PFSK-1 (cell line): ENCODE measurements around the gene RNF207. TPM values are rescaled to one million over a fixed set of nuclear protein-coding genes. Genes with fewer than 3 reads are reported as not detected.

Experiments used
- FOXP2 ChIP-seq: optimal IDR thresholded peaks from 2 replicates; pipeline ENCODE3; 2011; ENCODE audit warnings: borderline replicate concordance, control low read depth, inconsistent platforms; ENCODE audit not compliant: insufficient read depth; ENCODE audit errors: extremely low read length, extremely low read depth
- POLR2AphosphoS5 ChIP-seq: IDR thresholded peaks from 2 replicates; pipeline ENCODE4 v1.6.1; 2012; ENCODE audit warnings: low read depth, mild to moderate bottlenecking, control low read depth, low read length, moderate library complexity
- SIN3A ChIP-seq: IDR thresholded peaks from 2 replicates; pipeline ENCODE4 v1.6.1; 2012; ENCODE audit warnings: mild to moderate bottlenecking, low read length, moderate library complexity, borderline replicate concordance; ENCODE audit not compliant: insufficient read depth
- TAF1 ChIP-seq: IDR thresholded peaks from 2 replicates; pipeline ENCODE4 v1.6.1; 2012; ENCODE audit warnings: low read length, control low read depth, borderline replicate concordance; ENCODE audit not compliant: insufficient read depth
- polyA plus RNA-seq: library from polyadenylated mRNA; unstranded; fragments of >200 nt; gene quantifications from one replicate; pipeline ENCODE4 v1.2.1, GENCODE V29; 2012; ENCODE audit warnings: low read depth, missing spikeins; ENCODE audit not compliant: insufficient read length
- TF ChIP-seq, protein P1 (sequence below), 2 experiments: IDR thresholded peaks; 2 replicates each; pipeline versions ENCODE4 v1.6.1 to v1.8.0; 2011 to 2012; ENCODE audit warnings: low read depth in 2 of 2, low read length in 2 of 2, control low read depth in 1 of 2, inconsistent platforms in 1 of 2, mild to moderate bottlenecking in 1 of 2, moderate library complexity in 1 of 2; ENCODE audit not compliant: insufficient read depth in 1 of 2

Gene RNF207, protein sequence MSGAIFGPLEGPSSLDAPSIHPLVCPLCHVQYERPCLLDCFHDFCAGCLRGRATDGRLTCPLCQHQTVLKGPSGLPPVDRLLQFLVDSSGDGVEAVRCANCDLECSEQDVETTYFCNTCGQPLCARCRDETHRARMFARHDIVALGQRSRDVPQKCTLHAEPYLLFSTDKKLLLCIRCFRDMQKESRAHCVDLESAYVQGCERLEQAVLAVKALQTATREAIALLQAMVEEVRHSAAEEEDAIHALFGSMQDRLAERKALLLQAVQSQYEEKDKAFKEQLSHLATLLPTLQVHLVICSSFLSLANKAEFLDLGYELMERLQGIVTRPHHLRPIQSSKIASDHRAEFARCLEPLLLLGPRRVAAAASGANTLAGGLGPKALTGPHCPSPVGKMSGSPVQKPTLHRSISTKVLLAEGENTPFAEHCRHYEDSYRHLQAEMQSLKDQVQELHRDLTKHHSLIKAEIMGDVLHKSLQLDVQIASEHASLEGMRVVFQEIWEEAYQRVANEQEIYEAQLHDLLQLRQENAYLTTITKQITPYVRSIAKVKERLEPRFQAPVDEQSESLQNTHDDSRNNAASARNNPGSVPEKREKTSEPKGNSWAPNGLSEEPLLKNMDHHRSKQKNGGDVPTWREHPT
- polyA plus RNA-seq, result 29.4 TPM

DNA sequence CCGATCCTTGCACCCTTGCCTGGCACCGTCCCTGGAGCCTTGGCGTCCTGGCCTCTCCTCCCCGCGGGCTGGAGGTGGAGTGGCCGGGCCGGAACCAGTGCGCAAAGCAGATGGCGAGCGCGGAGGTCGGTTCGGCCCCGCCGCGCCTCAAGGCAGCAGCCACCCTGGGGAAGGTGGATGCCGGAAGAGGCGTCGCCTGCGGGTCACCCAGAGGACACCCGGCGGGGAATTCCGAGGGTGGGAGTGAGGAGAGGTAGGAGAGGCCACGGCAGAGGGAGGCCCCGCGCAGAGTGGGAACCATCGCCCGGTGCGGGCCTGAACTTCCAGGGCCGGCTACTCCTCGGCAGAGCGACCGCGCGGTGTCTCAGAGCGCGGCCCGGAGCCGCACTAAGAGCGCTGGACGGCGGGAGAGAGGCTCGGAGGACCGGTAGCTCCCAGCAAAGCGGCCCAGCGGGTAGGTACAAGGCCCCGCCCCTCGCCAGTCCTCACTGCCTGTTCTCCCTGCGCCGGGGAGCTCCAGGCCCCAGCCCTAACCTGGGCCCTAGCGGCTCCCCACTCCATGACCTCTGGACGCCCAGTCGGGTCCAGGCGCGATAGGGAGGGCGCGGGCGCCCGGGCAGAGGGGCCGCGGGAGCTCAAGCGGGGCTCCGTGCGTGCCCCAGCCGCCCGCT lies at the start of gene RNF207:
Gene RNF207, plus strand, starts transcription at position 271 of the 671 bp plus-strand sequence. CDS start 417 bp downstream, outside the sequence.
- TF ChIP-seq FOXP2 (no peak), SIN3A (no peak), POLR2AphosphoS5 (no peak), TAF1 (no peak)
- TF ChIP-seq, protein P1, sequence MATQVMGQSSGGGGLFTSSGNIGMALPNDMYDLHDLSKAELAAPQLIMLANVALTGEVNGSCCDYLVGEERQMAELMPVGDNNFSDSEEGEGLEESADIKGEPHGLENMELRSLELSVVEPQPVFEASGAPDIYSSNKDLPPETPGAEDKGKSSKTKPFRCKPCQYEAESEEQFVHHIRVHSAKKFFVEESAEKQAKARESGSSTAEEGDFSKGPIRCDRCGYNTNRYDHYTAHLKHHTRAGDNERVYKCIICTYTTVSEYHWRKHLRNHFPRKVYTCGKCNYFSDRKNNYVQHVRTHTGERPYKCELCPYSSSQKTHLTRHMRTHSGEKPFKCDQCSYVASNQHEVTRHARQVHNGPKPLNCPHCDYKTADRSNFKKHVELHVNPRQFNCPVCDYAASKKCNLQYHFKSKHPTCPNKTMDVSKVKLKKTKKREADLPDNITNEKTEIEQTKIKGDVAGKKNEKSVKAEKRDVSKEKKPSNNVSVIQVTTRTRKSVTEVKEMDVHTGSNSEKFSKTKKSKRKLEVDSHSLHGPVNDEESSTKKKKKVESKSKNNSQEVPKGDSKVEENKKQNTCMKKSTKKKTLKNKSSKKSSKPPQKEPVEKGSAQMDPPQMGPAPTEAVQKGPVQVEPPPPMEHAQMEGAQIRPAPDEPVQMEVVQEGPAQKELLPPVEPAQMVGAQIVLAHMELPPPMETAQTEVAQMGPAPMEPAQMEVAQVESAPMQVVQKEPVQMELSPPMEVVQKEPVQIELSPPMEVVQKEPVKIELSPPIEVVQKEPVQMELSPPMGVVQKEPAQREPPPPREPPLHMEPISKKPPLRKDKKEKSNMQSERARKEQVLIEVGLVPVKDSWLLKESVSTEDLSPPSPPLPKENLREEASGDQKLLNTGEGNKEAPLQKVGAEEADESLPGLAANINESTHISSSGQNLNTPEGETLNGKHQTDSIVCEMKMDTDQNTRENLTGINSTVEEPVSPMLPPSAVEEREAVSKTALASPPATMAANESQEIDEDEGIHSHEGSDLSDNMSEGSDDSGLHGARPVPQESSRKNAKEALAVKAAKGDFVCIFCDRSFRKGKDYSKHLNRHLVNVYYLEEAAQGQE (IDR thresholded peaks at IDR 0.05; ENCODE audit: insufficient read depth in 1 of 2, low read depth in 2 of 2, low read length in 2 of 2), result no peak

DNA sequence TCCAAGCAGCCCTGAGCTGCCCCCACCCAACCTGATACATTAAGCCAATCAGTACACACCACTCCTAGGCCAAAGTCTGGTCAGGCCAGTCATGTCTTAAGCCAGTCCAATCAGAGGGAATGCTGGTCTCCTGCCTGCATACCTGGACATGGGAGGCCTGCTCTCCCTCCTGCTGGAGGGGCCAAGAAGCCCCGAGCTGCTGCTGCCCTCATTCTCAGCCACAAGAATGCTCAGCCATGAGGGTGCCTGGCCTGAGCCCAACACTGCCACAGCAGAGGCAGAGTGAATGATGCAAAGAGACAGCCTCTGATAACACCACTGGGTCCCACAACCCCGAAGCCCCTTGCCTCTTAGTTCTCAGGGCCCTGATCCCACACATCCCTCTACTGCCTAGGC lies 48.8 kb upstream of the RNF207 start:
- TF ChIP-seq, protein P1 (IDR thresholded peaks at IDR 0.05; ENCODE audit: insufficient read depth in 1 of 2, low read depth in 2 of 2, low read length in 2 of 2), result no peak
- no peak for TF ChIP-seq POLR2AphosphoS5
- no peak for TF ChIP-seq TAF1
- TF ChIP-seq FOXP2, result no peak
- no peak for TF ChIP-seq SIN3A

DNA sequence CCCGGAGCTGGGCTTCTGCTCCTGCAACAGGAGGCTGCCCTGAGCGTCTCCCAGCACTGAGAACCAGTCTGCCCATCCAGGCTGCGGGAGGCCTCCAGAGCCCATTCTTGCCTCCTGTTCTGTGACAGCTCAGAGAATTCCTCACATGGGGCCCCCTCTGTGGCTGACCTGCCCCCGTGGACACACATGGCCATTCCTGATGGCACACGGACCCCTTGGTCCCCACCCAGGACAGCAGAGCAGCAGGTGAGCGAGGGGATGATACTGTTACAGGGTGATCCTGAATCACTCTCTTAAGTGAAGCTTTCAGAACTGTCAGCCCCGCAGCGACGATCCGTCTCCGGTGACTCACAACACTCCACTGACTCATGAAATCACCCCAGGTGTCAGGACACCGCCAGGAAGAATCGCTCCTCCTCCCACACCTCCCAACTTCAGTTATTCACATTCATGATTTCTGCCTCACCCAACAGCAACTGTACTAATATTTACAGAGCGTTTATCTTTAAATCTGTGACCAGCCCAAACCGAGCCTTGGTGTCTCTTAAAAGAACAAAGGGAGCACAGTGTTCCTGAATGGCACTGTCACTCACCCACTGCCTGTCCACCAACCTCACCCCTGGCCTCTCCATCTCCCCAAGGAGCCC lies 48.3 kb upstream of the RNF207 start:
- peak; percentile 66; the same call in 1 of the 2 replicates for TF ChIP-seq TAF1
- TF ChIP-seq POLR2AphosphoS5, result peak; percentile 40; the same call in 1 of the 2 replicates
- TF ChIP-seq FOXP2, result peak; percentile 14
- TF ChIP-seq, protein P1 (IDR thresholded peaks at IDR 0.05; ENCODE audit: insufficient read depth in 1 of 2, low read depth in 2 of 2, low read length in 2 of 2), result peak; percentile 39 to 66; a peak in 1 of 4 replicates
- TF ChIP-seq SIN3A, result peak; percentile 68; the same call in 1 of the 2 replicates

DNA sequence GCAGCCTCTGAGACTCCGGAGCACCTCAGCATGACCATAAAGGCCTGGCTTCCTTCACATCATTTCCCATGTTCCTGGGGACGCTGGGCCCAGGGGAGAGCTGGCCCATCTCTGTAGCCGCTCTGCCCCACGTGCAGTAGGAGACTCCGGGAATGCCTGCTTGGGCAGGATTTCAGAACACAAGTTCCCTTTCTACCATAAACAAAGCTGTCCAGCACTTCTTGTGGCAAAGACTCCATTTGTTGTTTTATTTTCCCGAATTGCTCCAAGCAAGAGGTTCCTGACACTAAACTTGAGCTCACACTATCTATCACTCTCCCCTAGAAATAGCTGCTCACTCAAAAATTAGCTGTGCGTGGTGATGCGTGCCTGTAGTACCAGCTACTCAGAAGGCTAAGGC lies 47.7 kb upstream of the RNF207 start:
- no peak for TF ChIP-seq SIN3A
- TF ChIP-seq FOXP2, result peak; percentile 4
- TF ChIP-seq, protein P1 (IDR thresholded peaks at IDR 0.05; ENCODE audit: insufficient read depth in 1 of 2, low read depth in 2 of 2, low read length in 2 of 2), result peak; percentile 54 to 55; a peak in 2 of 4 replicates
